Myocyte (in vitro differentiated cells): ENCODE data around the gene DCANP1. TPM values are rescaled to one million over a fixed set of nuclear protein-coding genes. Genes with fewer than 3 reads are reported as not detected.
A peak's percentile ranks its signal among the peaks of the same experiment; 100 is the strongest.

ENCODE experiments used
- DNase-seq: peaks from one replicate; pipeline ENCODE4 v3.0.0-alpha.2; 2012; ENCODE audit warnings: low read depth
- total RNA-seq: library from RNA; depleted of rRNA; stranded (reverse); fragments of >200 nt; gene quantifications from 2 replicates; pipeline ENCODE4 v1.2.3, GENCODE V29; 2014

The DCANP1 gene
- total RNA-seq, 1 donor from 2014 or later = not detected

DNA sequence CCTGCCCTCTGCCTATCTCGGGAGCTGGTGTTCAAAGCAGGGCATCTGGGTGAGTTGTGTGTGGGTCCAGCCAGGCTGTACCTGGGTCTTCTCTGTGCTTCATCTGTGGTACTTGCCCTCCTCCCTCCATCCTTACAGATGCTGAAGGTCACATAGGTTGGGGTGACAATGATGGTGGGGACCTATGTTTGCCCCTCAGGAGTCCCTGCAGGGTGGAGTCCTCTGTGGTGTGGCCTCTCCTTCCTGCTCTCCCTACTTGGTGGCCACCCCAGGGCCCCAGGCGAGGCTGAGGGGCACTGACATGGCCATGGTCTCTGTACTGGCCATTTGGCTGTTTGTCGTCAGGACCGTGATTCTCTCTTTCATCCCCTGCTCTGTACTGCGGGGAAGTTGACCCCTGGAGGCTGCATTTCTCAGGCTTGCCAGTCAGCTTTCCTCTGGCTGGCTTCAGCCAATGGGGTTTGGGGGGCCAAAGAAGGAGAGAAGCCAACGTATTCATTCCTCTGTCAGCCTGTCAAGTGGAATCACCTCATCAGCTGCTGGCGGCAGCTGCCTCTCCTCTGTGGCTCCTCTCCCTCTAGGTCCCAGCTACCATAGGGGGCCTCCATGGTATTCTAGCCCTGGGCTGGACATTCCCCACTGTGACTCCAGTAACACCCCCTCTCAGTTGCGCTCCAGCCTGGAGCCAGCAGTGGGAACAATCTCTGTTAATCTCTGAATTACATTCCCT is 4.6 kb downstream of the DCANP1 start:
- no peak for DNase-seq

DNA sequence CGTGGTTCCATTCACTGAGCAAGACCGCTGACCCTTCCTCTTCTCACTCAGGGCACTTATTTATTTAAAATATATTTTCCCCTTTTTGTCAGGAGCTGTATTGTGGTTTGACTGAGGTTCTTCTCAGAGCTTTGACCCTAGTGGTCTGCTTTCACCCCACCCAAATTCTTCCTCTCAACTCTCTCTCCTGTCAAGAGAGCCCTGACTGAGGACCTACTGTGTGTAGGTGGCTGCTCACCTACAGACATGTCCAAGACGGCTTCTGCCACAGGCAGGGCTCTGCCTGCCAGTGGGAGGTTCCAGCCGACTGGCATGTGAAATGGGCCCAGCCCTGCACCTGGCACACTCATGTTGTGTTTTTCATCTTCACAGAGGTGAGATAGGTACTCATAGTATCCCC is 5.2 kb downstream of the DCANP1 start:
- DNase-seq = no peak

DNA sequence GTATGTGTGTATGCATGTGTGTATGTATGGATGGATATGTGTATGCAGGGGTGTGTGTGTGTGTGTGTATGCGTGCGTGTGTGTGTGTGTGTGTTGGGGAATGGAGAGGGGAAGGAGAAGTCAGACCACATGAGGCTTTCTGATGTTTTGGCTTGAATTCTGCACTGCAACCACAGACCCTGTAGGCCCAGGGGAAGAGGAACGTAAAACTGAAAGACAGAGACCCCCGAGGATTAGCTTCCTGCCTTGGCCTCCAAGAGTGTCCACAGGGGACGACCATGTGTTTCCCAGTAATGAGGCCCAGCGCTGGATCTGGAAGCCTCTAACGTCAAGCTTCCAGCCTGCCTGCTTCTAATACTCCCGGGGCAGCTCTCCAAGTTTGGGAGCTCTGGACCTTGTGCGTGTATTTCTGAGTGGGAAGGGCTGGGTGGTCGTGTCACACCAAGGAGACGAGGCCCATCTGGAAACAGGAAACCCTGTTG is 5.8 kb downstream of the DCANP1 start:
- DNase-seq = no peak

GRCh38 chr5:135440916-135441315 is 6.2 kb downstream of the DCANP1 start:
- no peak for DNase-seq

DNA sequence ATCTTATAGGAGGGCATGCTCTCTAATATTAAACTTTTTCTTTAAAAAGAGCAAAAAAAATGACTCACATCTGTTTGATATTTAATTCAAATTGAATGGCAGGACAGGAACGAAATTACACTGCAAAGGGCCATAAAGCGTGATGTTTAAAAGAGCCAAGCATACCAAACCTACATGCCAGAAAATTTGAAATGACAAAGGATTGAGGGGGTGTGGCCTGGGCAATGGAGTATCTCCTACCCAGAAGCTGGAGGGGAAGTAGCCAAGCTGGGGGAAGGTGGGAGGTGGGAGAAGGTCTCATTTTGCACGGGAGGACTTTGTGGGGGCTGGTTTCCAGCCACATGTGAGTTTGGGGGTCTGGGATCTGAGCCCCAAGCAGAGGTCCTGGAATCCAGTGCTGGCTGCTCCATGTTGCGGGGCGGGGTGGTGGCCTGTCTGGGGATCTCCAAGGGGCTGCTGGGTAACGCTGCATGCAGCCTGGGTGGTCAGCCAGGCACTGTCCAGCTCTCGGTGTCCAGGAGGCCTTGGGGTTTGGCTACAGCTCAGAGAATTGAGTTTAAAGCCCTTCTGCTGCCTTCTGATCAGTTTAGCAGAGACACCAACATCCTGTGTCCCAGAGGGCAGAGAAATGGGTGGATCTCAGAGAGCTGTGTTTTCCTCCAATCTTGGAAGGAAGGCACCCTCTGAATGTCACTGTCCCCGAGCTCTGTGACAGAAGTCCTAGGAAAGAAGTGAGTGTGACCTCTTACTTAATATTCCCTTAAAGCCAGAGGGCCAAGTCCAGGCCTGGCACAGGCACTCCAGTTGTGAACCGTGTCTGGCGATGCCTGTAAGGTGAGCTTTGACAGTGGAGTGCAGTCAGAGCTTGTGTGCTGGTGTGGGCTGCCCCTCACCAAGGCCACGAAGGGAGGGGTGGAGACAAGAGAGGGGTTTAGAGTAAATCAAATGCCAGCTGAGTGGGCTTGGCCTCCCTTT is 7.6 kb downstream of the DCANP1 start:
- no peak for DNase-seq

GRCh38 chr5:135438636-135439221 is 8.4 kb downstream of the DCANP1 start:
- DNase-seq = no peak

- peak; percentile 93 for DNase-seq
These were observed 9.2 kb downstream of the DCANP1 start for GRCh38 chr5:135437796-135438560.

- no peak for DNase-seq
These were observed 9.7 kb downstream of the DCANP1 start for GRCh38 chr5:135437422-135437795.

- no peak for DNase-seq
These were observed 10.2 kb downstream of the DCANP1 start for GRCh38 chr5:135436951-135437418.

- no peak for DNase-seq
These were observed 11.4 kb downstream of the DCANP1 start for GRCh38 chr5:135435467-135436330.

GRCh38 chr5:135434591-135435466 is 12.3 kb downstream of the DCANP1 start:
- no peak for DNase-seq

DNA sequence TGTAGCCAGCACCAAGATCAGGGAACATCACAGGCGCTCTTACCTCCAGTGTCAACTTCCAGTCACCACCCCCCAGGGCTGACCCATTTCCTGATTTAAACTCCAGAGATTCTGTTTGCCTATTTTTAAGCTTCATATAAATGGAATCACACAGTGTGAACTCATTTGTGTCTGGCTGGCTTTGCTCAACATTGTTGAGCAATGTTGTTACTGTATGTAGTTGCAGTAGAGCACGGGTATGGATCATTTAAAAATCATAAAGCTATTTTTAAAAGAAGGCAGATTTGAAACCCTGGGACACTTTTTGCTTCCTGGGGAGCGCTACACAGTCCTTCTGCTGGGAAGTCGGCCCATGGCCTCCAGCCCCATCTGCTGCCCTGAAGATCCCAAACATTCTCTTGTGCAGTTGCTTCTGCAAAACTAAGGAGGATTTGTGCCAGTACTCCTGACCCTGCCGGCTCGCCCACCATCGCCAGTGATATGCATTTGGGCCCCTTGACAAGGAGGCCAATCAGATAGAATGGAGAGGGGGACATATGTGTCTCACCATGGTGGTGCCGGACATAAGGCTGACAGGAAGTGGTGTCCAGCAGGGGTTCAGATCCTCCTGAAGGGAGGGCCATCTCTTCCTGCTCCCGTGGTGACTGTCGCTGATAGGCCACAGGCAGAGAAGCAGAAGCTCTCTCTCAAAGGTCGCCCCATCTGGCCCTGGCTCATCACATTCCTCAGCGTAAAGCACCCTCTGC is 13.3 kb downstream of the DCANP1 start:
- DNase-seq = no peak

DNA sequence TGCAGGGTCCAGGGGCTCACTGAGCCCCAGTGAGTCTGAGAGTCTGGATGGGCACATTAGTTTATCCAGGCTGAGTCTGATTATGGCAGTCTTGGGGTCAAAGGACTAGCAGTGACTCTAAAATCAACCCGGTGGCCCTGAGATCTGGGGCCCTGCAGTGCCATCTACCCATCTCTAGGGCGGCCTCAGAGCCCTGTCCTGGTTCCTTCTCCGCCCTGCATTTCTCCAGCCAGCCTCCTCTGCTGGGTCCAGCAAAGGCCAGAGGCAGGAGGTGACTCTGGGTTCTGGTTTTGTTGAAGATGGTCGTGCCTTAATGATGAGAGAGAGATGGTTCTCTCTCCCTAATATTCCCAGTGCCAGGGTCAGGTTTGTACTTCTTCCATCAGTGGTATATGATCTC is 15.0 kb downstream of the DCANP1 start:
- no peak for DNase-seq

- DNase-seq = no peak
These were observed 17.1 kb downstream of the DCANP1 start for GRCh38 chr5:135430135-135430437.

GRCh38 chr5:135429301-135430134 is 17.6 kb downstream of the DCANP1 start:
- DNase-seq = peak; percentile 22

DNA sequence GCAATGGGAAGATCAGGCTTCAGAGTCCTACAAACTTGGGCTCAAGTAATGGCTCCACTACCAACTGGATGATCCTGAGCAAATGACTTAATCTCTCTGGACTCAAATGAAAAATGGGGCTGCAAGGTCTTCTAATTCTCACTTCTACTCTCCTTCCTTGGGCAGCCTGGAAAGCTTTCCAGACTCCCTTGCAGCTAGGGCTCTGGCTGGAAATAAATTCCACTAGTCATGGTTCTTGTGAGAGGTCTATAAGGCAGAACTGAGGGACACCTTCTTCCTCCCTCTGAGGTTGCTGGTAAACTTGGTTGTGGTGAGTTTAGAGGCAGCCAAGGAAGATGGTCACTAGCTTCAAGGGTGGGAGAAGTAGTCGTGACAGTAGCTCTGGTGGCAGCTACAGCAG is 18.6 kb downstream of the DCANP1 start:
- DNase-seq = no peak
